ENCODE results near the gene CUL2.

DNA sequence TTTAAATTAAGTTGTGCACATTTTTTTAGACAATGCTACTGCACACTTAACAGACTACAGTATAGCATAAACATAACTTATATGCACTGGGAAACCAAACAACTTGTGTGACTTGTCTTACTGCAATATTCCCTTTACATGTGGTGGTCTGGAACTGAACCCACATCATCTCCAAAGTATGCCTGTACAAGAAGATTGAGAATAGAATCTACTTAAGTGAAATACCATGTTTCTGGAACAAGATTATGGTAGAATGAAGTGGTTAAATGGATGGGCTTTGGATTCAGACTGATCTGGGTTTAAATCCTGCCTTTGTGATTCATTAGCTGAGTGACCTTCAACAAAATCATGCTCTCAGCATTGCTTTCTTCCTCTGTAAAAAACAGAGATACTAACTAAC is 30.7 kb downstream of the CUL2 start:
- no peak for TF ChIP-seq KLF10 (tag by site-specific recombination; IDR thresholded peaks at IDR 0.05)
- TF ChIP-seq, protein P1, sequence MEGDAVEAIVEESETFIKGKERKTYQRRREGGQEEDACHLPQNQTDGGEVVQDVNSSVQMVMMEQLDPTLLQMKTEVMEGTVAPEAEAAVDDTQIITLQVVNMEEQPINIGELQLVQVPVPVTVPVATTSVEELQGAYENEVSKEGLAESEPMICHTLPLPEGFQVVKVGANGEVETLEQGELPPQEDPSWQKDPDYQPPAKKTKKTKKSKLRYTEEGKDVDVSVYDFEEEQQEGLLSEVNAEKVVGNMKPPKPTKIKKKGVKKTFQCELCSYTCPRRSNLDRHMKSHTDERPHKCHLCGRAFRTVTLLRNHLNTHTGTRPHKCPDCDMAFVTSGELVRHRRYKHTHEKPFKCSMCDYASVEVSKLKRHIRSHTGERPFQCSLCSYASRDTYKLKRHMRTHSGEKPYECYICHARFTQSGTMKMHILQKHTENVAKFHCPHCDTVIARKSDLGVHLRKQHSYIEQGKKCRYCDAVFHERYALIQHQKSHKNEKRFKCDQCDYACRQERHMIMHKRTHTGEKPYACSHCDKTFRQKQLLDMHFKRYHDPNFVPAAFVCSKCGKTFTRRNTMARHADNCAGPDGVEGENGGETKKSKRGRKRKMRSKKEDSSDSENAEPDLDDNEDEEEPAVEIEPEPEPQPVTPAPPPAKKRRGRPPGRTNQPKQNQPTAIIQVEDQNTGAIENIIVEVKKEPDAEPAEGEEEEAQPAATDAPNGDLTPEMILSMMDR (tag by site-specific recombination; IDR thresholded peaks at IDR 0.05): no peak
- TF ChIP-seq HOXA7 (CRISPR knock-in tag; IDR thresholded peaks at IDR 0.05; ENCODE audit: borderline replicate concordance): no peak
- no peak for TF ChIP-seq ZNF157 (tag by site-specific recombination; IDR thresholded peaks at IDR 0.05)

All from HEK293 (cell line).